H1 (cell line): Measurements from ENCODE around the gene CCNI2. TPM values are rescaled to one million over a fixed set of nuclear protein-coding genes. Genes with fewer than 3 reads are reported as not detected.

Experiments used
- CTCF ChIA-PET: fragments of 300-600 bp; sonication (Branson Sonifier 250); formaldehyde crosslinking; loops from one replicate; lab custom pipeline; 2021; ENCODE audit not compliant: partially characterized antibody; lab: Charles Lee
- POLR2A ChIA-PET: fragments of 300-600 bp; sonication (Branson Sonifier 250); formaldehyde crosslinking; loops from one replicate; lab custom pipeline; 2021; ENCODE audit warnings: inconsistent platforms; ENCODE audit not compliant: partially characterized antibody; lab: Charles Lee
- DNase-seq, 2 experiments: peaks; one replicate each; pipeline versions ENCODE4 v3.0.0 to v3.0.0-alpha.2; 2010 to 2022; ENCODE audit warnings: low spot score in 2 of 2, low read depth in 1 of 2, mixed read lengths in 1 of 2
- FAIRE-seq: peaks from 2 replicates; lab custom pipeline; 2011; peaks lifted over from hg19 to GRCh38; lab: Jason Lieb, UNC
- H2AFZ ChIP-seq: 2 replicates; pipeline ENCODE4 v1.8.1; 2012; ENCODE audit warnings: low read length, inconsistent platforms
- H2AK5ac ChIP-seq: 2 replicates; pipeline ENCODE4 v1.6.1; 2013; ENCODE audit warnings: low read depth, low read length
- H2BK120ac ChIP-seq: replicated peaks from 2 replicates; pipeline ENCODE3; 2013; ENCODE audit warnings: low read depth, low read length, inconsistent platforms
- H2BK12ac ChIP-seq: 2 replicates; pipeline ENCODE4 v1.6.1; 2013; ENCODE audit warnings: low read depth, low read length
- H2BK15ac ChIP-seq: 2 replicates; pipeline ENCODE4 v1.6.1; 2013; ENCODE audit warnings: low read length
- H2BK20ac ChIP-seq: 2 replicates; pipeline ENCODE4 v1.6.1; 2013; ENCODE audit warnings: low read length
- H2BK5ac ChIP-seq: 2 replicates; pipeline ENCODE4 v1.6.1; 2013; ENCODE audit warnings: low read depth, low read length
- H3K14ac ChIP-seq: 2 replicates; pipeline ENCODE4 v1.6.1; 2013; ENCODE audit warnings: inconsistent platforms; ENCODE audit not compliant: insufficient read length
- H3K18ac ChIP-seq: 2 replicates; pipeline ENCODE4 v1.6.1; 2013; ENCODE audit warnings: low read length; ENCODE audit errors: extremely low read depth
- H3K23ac ChIP-seq: 2 replicates; pipeline ENCODE4 v1.6.1; 2013; ENCODE audit warnings: inconsistent platforms; ENCODE audit not compliant: insufficient read length
- H3K23me2 ChIP-seq: 2 replicates; pipeline ENCODE4 v1.6.1; 2013; ENCODE audit warnings: low read depth, low read length
- H3K27ac ChIP-seq: 2 replicates; pipeline ENCODE4 v1.6.1; 2011; ENCODE audit warnings: low read depth, low read length, inconsistent platforms
- H3K27me3 ChIP-seq, 4 experiments: replicated peaks in 1 of 4; 1 replicate in 1 of 4; 2 replicates in 3 of 4; pipeline versions ENCODE4 v1.6.1 to v1.8.1; 2011 to 2013; ENCODE audit warnings: low read length in 3 of 4, mild to moderate bottlenecking in 3 of 4, inconsistent platforms in 2 of 4, mixed read lengths in 2 of 4, moderate library complexity in 1 of 4; ENCODE audit not compliant: control insufficient read depth in 3 of 4, insufficient read depth in 3 of 4; ENCODE audit errors: extremely low read depth in 1 of 4
- H3K36me3 ChIP-seq, 4 experiments: 2 replicates each; pipeline versions ENCODE4 v1.6.1 to v1.8.1; 2011 to 2013; ENCODE audit warnings: mild to moderate bottlenecking in 4 of 4, low read length in 3 of 4, moderate library complexity in 2 of 4, control low read depth in 1 of 4, inconsistent platforms in 1 of 4; ENCODE audit not compliant: insufficient read depth in 4 of 4, control insufficient read depth in 2 of 4
- H3K4ac ChIP-seq: replicated peaks from 2 replicates; pipeline ENCODE3; 2013; ENCODE audit warnings: low read length, low read depth, mixed read lengths, inconsistent platforms; ENCODE audit not compliant: insufficient read length
- H3K4me1 ChIP-seq, 4 experiments: replicated peaks in 1 of 4; 1 replicate in 1 of 4; 2 replicates in 3 of 4; pipeline versions ENCODE4 v1.6.1 to v1.8.1; 2011 to 2013; ENCODE audit warnings: low read length in 3 of 4, inconsistent platforms in 2 of 4, mixed read lengths in 1 of 4; ENCODE audit not compliant: insufficient read depth in 4 of 4, control insufficient read depth in 3 of 4
- H3K4me2 ChIP-seq, 2 experiments: 2 replicates each; pipeline versions ENCODE4 v1.6.1 to v1.8.1; 2011 to 2013; ENCODE audit warnings: low read depth in 2 of 2, low read length in 2 of 2, control low read depth in 1 of 2, inconsistent platforms in 1 of 2, mild to moderate bottlenecking in 1 of 2; ENCODE audit not compliant: insufficient read depth in 1 of 2
- H3K4me3 ChIP-seq, 4 experiments: fragments of 200-600, 300-600 bp in 1 of 4; sonication (generic), shearing (Covaris generic), sonication (Bioruptor Twin) in 1 of 4; 2 replicates each; pipeline versions ENCODE4 v1.5.1 to v1.8.1; 2011 to 2016; ENCODE audit warnings: low read length in 4 of 4, low read depth in 3 of 4, control low read depth in 2 of 4, inconsistent platforms in 2 of 4, mild to moderate bottlenecking in 2 of 4, mixed read lengths in 1 of 4, moderate library complexity in 1 of 4; ENCODE audit not compliant: insufficient read depth in 2 of 4; ENCODE audit errors: extremely low read depth in 1 of 4
- H3K56ac ChIP-seq: replicated peaks from 2 replicates; pipeline ENCODE3; 2013; ENCODE audit warnings: low read depth, mild to moderate bottlenecking, mixed read lengths, low read length, inconsistent platforms; ENCODE audit not compliant: insufficient read length
- H3K79me1 ChIP-seq: 2 replicates; pipeline ENCODE4 v1.6.1; 2013; ENCODE audit warnings: low read depth, low read length, control low read depth
- H3K79me2 ChIP-seq, 2 experiments: 2 replicates each; pipeline versions ENCODE4 v1.6.1 to v1.8.1; 2012 to 2013; ENCODE audit warnings: low read length in 2 of 2, mild to moderate bottlenecking in 2 of 2, inconsistent platforms in 1 of 2; ENCODE audit not compliant: insufficient read depth in 2 of 2, control insufficient read depth in 1 of 2
- H3K9ac ChIP-seq, 4 experiments: replicated peaks in 1 of 4; 1 replicate in 1 of 4; 2 replicates in 3 of 4; pipeline versions ENCODE4 v1.6.1 to v1.8.1; 2011 to 2013; ENCODE audit warnings: low read depth in 3 of 4, low read length in 3 of 4, control low read depth in 2 of 4, mild to moderate bottlenecking in 2 of 4, moderate library complexity in 2 of 4, inconsistent platforms in 1 of 4; ENCODE audit errors: extremely low read depth in 1 of 4
- H3K9me3 ChIP-seq, 2 experiments: 2 replicates each; pipeline versions ENCODE4 v1.6.1 to v1.8.1; 2012 to 2013; ENCODE audit warnings: mild to moderate bottlenecking in 2 of 2, moderate library complexity in 2 of 2, control low read depth in 1 of 2, inconsistent platforms in 1 of 2, low read depth in 1 of 2, low read length in 1 of 2, mixed read lengths in 1 of 2; ENCODE audit not compliant: insufficient read depth in 2 of 2
- H4K20me1 ChIP-seq, 2 experiments: replicated peaks in 1 of 2; 2 replicates each; pipeline versions ENCODE3 to v1.8.1; 2011 to 2013; ENCODE audit warnings: inconsistent platforms in 2 of 2, low read length in 2 of 2, mild to moderate bottlenecking in 1 of 2; ENCODE audit not compliant: insufficient read depth in 2 of 2, control insufficient read depth in 1 of 2
- H4K5ac ChIP-seq: 2 replicates; pipeline ENCODE4 v1.6.1; 2013; ENCODE audit warnings: low read length, low read depth, mixed read lengths, inconsistent platforms; ENCODE audit not compliant: insufficient read length
- H4K8ac ChIP-seq: 2 replicates; pipeline ENCODE4 v1.8.0; 2013; ENCODE audit warnings: mild to moderate bottlenecking, moderate library complexity, low read length, inconsistent platforms; ENCODE audit not compliant: insufficient read depth; ENCODE audit errors: extremely low read depth
- H4K91ac ChIP-seq: replicated peaks from 2 replicates; pipeline ENCODE3; 2013; ENCODE audit warnings: low read length, mixed read lengths, inconsistent platforms; ENCODE audit not compliant: insufficient read length
- CBX5 ChIP-seq: fragments of 300-800, 300-1000 bp; sonication (generic); IDR thresholded peaks from 2 replicates; pipeline ENCODE4 v1.7.1; 2016; ENCODE audit warnings: antibody characterized with exemption, low read length, low read depth
- CHD2 ChIP-seq: IDR thresholded peaks from 2 replicates; pipeline ENCODE4 v1.6.1; 2012; ENCODE audit warnings: low read length, improper control_type of control experiment
- E2F6 ChIP-seq: IDR thresholded peaks from 2 replicates; pipeline ENCODE4 v1.6.1; 2012; ENCODE audit warnings: inconsistent platforms
- EGR1 ChIP-seq: IDR thresholded peaks from 2 replicates; pipeline ENCODE4 v1.6.1; 2011; ENCODE audit warnings: low read depth, low read length, borderline replicate concordance
- EZH2 ChIP-seq: fragments of 200-600 bp; sonication (generic); IDR thresholded peaks from 2 replicates; pipeline ENCODE4 v1.7.1; 2012; ENCODE audit warnings: low read depth, mild to moderate bottlenecking, moderate library complexity, low read length, inconsistent platforms; ENCODE audit not compliant: severe bottlenecking
- POLR2A ChIP-seq, 2 experiments: IDR thresholded peaks; 1 replicate in 1 of 2; 2 replicates in 1 of 2; pipeline ENCODE4 v1.6.1; 2011; ENCODE audit warnings: low read depth in 2 of 2, low read length in 2 of 2, mild to moderate bottlenecking in 2 of 2; ENCODE audit errors: control extremely low read depth in 1 of 2
- SAP30 ChIP-seq: fragments of 300-600 bp; sonication (generic); IDR thresholded peaks from 2 replicates; pipeline ENCODE4 v1.7.1; 2012; ENCODE audit warnings: low read length, moderate library complexity, mild to moderate bottlenecking, inconsistent platforms; ENCODE audit not compliant: insufficient read depth, insufficient replicate concordance
- SIRT6 ChIP-seq: IDR thresholded peaks from one replicate; pipeline ENCODE4 v1.7.1; 2012; ENCODE audit warnings: low read length, inconsistent platforms
- SRF ChIP-seq: IDR thresholded peaks from 2 replicates; pipeline ENCODE4 v1.6.1; 2011; ENCODE audit warnings: mild to moderate bottlenecking, low read depth, low read length, moderate library complexity
- TEAD4 ChIP-seq: IDR thresholded peaks from 2 replicates; pipeline ENCODE4 v1.6.1; 2012; ENCODE audit warnings: low read depth, low read length, inconsistent platforms, mixed read lengths
- USF2 ChIP-seq: IDR thresholded peaks from 2 replicates; pipeline ENCODE4 v1.6.1; 2011; ENCODE audit warnings: low read length, improper control_type of control experiment
- ZNF274 ChIP-seq: IDR thresholded peaks from 2 replicates; pipeline ENCODE4 v1.7.0; 2012; ENCODE audit warnings: low read length, borderline replicate concordance; ENCODE audit errors: extremely low read depth
- WGBS, 2 experiments: shearing (Covaris generic) in 1 of 2; methylation state at CpG; one replicate each; pipeline versions ENCODE4 v1.1.6 to v1.1.7; 2013 to 2015; ENCODE audit warnings: low lambda C conversion rate in 2 of 2, mixed read lengths in 2 of 2, inconsistent platforms in 1 of 2, low coverage in 1 of 2, missing lambda C conversion rate in 1 of 2; ENCODE audit not compliant: insufficient replicate concordance in 2 of 2, insufficient coverage in 1 of 2, insufficient read length in 1 of 2; ENCODE audit errors: extremely low coverage in 1 of 2, missing lambda C conversion rate in 1 of 2; 5-methylcytosine and 5-hydroxymethylcytosine counted together
- polyA plus RNA-seq, 7 experiments: library from polyadenylated mRNA; depleted of rRNA in 3 of 7; stranded (reverse) in 5 of 7; unstranded in 2 of 7; fragments of >200 nt in 5 of 7; fragments of 200-250 nt in 2 of 7; gene quantifications; 1 replicate in 5 of 7; 2 replicates in 1 of 7; 4 replicates in 1 of 7; pipeline versions ENCODE4 v1.2.1 to v1.2.3, GENCODE V29; 2011 to 2013; ENCODE audit warnings: missing spikeins in 2 of 7, mixed read lengths in 2 of 7
- total RNA-seq: library from RNA; stranded (reverse); fragmentation: NEBNext Ultra II Directional; extraction: Animal tissue kit (Norgen Biotek cat#: 25700); gene quantifications from 2 replicates; pipeline ENCODE4 v1.2.1, GENCODE V29; 2021

The CCNI2 gene
- total and polyA plus RNA-seq, 2 of the 8 experiments (the other 6 are each of a cell fraction or from before 2014, with no cell fraction given): 1.3 to 1.4 TPM

- H4K91ac ChIP-seq: no peak overlapping the region
- H3K36me3 ChIP-seq: peaks cover 0 to 6% (median 0%) of the 10 kb centered on the region in 4 experiments; a peak in 1 of 8 replicates
- H3K18ac ChIP-seq: no peak overlapping the region
- no peak overlapping the region for H3K56ac ChIP-seq
- H4K8ac ChIP-seq: no peak overlapping the region
- no peak overlapping the region for H3K4me3 ChIP-seq
- no peak overlapping the region for H3K23ac ChIP-seq
- no peak for FAIRE-seq
- no peak for DNase-seq
- H3K23me2 ChIP-seq: peaks cover 7% of the 10 kb centered on the region; the same call in 1 of the 2 replicates
- 88% methylated on average over 5 of the region's 5 CpGs; no CpG with 5 or more reads in 1 of the 2 experiments for WGBS, 2 experiments
- H3K27me3 ChIP-seq: peaks cover 20 to 32% (median 28%) of the 10 kb centered on the region in 4 experiments
- H3K4me2 ChIP-seq: no peak overlapping the region
- no peak overlapping the region for H2AK5ac ChIP-seq
- H3K79me2 ChIP-seq: no peaks in the 10 kb centered on the region
- H3K9me3 ChIP-seq: no peaks in the 10 kb centered on the region
- H3K4me1 ChIP-seq: peaks cover 0 to 10% (median 3%) of the 10 kb centered on the region in 4 experiments; a peak in 4 of 7 replicates
- peaks cover 0 to 2% of the 10 kb centered on the region in 2 experiments for H4K20me1 ChIP-seq
- H3K9ac ChIP-seq: no peak overlapping the region
- H2BK15ac ChIP-seq: no peak overlapping the region
- H2AFZ ChIP-seq: no peak overlapping the region
- no peak overlapping the region for H2BK5ac ChIP-seq
- H3K14ac ChIP-seq: no peak overlapping the region
- H2BK12ac ChIP-seq: no peak overlapping the region
- no peak overlapping the region for H2BK120ac ChIP-seq
- no peak overlapping the region for H2BK20ac ChIP-seq
- ChIA-PET CTCF (interaction anchor here (0.6 to 18.2 kb wide), 9 partner anchors 9 to 202 kb away, joined by 3 to 322 read pairs (median 6); partner anchors contain the start of gene SHROOM1), POLR2A (interaction anchor here (0.9 kb wide), 1 partner anchor 9 kb away, joined by 3 read pairs; no protein-coding TSS in a partner anchor)
- no peak overlapping the region for H3K4ac ChIP-seq
- no peak overlapping the region for H4K5ac ChIP-seq
- no peak overlapping the region for H3K27ac ChIP-seq
- H3K79me1 ChIP-seq: no peaks in the 10 kb centered on the region
- TF ChIP-seq E2F6: no peak
- no peak for TF ChIP-seq ZNF274
- TF ChIP-seq EZH2: no peak
- TF ChIP-seq EGR1: no peak
- TF ChIP-seq SIRT6: no peak
- no peak for TF ChIP-seq POLR2A (IDR thresholded peaks at IDR 0.05; ENCODE audit: control extremely low read depth in 1 of 2, low read depth in 2 of 2, low read length in 2 of 2)
- TF ChIP-seq SRF: no peak
- no peak for TF ChIP-seq USF2
- TF ChIP-seq SAP30: no peak
- TF ChIP-seq CHD2: no peak
- no peak for TF ChIP-seq CBX5
- no peak for TF ChIP-seq TEAD4
Observed at GRCh38 chr5:132751971-132752580, 4.8 kb downstream of the CCNI2 start.
